Kidney epithelial cell (primary cell): ENCODE results near the gene SUMO4. TPM values are rescaled to one million over a fixed set of nuclear protein-coding genes. Genes with fewer than 3 reads are reported as not detected.

Experiments used
- DNase-seq: peaks from one replicate; pipeline ENCODE4 v3.0.0-alpha.2; 2010; ENCODE audit warnings: low read depth
- H3K27me3 ChIP-seq: 2 replicates; pipeline ENCODE4 v1.6.0; 2011; ENCODE audit warnings: low read length; ENCODE audit not compliant: control insufficient read depth, insufficient read depth
- H3K36me3 ChIP-seq: 2 replicates; pipeline ENCODE4 v1.5.1; 2011; ENCODE audit warnings: low read length; ENCODE audit not compliant: control insufficient read depth, insufficient read depth
- H3K4me3 ChIP-seq: 2 replicates; pipeline ENCODE4 v1.5.1; 2011; ENCODE audit warnings: low read depth, mild to moderate bottlenecking, control low read depth, low read length
- total RNA-seq: library from RNA; depleted of rRNA; stranded (reverse); fragments of >200 nt; gene quantifications from 2 replicates; pipeline ENCODE4 v1.2.3, GENCODE V29; 2015
- TF ChIP-seq, protein P1 (sequence below): IDR thresholded peaks from 2 replicates; pipeline ENCODE4 v1.5.1; 2011; ENCODE audit warnings: mild to moderate bottlenecking, moderate library complexity, low read length, control low read depth, inconsistent platforms; ENCODE audit not compliant: insufficient read depth, poor library complexity, severe bottlenecking

The SUMO4 gene
- total RNA-seq, 1 donor from 2014 or later = not detected

DNA sequence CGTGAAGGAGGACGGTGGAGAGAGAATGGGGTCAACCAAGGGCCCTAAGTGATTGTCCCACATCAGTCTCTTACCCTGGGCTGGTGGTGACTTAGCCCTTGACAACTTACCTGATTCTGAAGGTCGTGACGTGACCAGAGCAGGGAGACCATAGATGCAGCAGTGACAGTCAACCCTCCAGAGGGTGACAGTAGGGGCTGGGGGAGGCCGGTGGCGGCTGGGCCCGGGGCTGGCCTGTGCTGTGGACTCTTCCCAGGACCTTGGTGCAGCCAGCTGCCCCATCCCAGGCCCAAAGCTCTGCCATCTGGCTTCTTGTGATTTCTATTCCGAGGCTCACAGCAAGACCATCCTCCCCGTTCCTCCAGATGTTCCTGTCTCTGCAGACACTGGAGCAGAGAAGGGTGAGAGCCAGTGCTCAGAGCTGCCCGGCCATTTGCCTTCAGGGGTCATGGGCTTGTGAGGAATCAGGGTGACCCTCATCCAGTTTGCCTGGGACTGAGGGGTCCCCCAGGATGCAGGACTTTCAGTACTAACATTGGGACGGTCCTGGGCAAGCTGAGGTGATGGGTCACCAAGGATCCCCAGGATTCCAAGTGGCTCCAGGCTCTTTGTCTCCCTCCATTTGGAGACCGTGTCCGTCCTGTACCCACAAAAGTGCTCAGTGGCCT is 36.0 kb downstream of the SUMO4 start:
- H3K4me3 ChIP-seq = no peak overlapping the region
- no peaks in the 10 kb centered on the region for H3K36me3 ChIP-seq
- TF ChIP-seq, protein P1, sequence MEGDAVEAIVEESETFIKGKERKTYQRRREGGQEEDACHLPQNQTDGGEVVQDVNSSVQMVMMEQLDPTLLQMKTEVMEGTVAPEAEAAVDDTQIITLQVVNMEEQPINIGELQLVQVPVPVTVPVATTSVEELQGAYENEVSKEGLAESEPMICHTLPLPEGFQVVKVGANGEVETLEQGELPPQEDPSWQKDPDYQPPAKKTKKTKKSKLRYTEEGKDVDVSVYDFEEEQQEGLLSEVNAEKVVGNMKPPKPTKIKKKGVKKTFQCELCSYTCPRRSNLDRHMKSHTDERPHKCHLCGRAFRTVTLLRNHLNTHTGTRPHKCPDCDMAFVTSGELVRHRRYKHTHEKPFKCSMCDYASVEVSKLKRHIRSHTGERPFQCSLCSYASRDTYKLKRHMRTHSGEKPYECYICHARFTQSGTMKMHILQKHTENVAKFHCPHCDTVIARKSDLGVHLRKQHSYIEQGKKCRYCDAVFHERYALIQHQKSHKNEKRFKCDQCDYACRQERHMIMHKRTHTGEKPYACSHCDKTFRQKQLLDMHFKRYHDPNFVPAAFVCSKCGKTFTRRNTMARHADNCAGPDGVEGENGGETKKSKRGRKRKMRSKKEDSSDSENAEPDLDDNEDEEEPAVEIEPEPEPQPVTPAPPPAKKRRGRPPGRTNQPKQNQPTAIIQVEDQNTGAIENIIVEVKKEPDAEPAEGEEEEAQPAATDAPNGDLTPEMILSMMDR = no peak
- DNase-seq = no peak
- H3K27me3 ChIP-seq = no peaks in the 10 kb centered on the region

DNA sequence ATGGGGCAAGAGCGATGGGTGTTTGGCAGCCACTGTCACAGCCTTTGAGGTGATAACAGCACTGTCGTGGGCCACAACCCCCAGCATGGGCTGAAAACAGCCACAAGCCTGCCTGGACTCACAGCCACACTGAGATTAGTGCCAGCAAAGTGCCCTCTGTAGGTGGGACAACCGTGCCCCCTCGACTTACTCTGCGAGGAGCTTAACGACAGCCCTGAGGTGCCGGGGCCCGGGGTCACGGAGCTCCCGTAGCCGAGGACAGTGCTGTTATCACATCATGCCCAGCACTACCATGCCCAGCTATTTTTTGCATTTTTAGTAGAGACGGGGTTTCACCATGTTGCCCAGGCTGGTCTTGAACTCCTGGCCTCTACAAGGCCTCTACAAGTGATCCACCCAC is 36.6 kb downstream of the SUMO4 start:
- Histone ChIP-seq H3K4me3 (no peak overlapping the region), H3K27me3 (no peaks in the 10 kb centered on the region), H3K36me3 (no peaks in the 10 kb centered on the region)
- no peak for DNase-seq
- TF ChIP-seq, protein P1 = no peak

DNA sequence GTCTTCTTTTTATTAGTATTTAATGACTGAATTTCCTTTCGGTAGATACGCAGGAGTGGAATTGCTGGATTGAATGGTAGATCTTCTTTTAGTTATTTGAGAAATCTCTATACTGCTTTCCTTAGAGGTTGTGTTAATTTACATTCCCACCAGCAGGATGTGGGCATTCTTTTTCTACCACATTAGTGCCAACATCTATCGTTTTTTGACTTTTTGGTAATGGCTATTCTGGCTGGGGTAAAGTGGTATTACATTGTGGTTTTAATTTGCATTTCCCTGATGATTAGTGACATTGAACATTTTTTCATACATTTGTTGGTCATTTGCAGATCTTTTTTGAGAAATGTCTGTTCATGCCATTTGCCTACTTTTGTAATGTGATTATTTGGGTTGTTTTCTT is 37.1 kb downstream of the SUMO4 start:
- TF ChIP-seq, protein P1 = no peak

DNA sequence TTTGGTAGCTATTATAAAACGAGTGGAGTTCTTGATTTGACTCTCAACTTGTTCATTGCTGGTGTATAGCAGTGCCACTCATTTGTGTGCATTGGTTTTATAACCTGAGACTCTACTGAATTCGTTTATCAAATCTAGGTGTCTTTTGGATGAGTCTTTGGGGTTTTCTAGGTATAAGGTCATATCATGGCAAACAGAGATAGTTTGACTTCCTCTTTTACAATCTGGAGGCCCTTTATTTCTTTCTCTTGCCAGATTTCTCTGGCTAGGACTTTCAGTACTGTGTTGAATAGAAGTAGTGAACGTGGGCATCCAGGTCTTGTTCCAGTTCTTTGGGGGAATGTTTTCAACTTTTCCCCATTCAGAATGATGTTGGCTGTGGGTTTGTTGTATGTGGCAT is 38.8 kb downstream of the SUMO4 start:
- Histone ChIP-seq H3K27me3 (no peaks in the 10 kb centered on the region), H3K4me3 (no peak overlapping the region), H3K36me3 (no peaks in the 10 kb centered on the region)
- DNase-seq = no peak
- TF ChIP-seq, protein P1 = no peak

More for the DNA sequence above, 37.1 kb downstream of the SUMO4 start:
- Histone ChIP-seq H3K4me3 (no peak overlapping the region), H3K27me3 (no peaks in the 10 kb centered on the region), H3K36me3 (no peaks in the 10 kb centered on the region)
- no peak for DNase-seq

DNA sequence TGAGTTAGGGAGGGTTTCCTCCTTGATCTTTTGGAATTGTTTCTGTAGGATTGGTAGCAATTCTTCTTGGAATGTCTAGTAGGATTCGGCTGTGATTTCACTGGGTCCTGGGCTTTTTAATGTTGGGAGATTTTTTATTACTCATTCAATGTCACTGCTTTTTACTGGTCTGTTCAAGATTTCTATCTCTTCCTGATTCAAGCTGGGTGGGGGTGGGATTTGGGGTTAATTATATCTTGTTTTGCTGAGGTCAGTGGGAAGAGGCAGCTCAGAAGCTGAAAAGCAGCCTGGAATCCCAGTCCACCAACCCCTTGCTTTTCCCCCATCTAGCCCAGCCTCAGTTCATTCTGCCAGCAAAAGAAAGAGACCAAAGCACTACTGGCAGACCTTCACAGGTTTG is 39.6 kb downstream of the SUMO4 start:
- Histone ChIP-seq H3K4me3 (no peak overlapping the region), H3K36me3 (no peaks in the 10 kb centered on the region), H3K27me3 (no peaks in the 10 kb centered on the region)
- TF ChIP-seq, protein P1 = no peak
- DNase-seq = no peak
